Gastrocnemius medialis (tissue), 4 donors: ENCODE measurements around the gene COL4A6.

Source experiments
- CTCF ChIP-seq, 5 experiments: fragments of 450-650 bp in 3 of 5; fragments of 200-600 bp in 2 of 5; sonication (generic) in 2 of 5; IDR thresholded peaks in 4 of 5; conservative IDR thresholded peaks in 1 of 5; 1 replicate in 4 of 5; 2 replicates in 1 of 5; pipeline ENCODE4 v1.5.1; 2016 to 2019; ENCODE audit warnings: antibody characterized with exemption in 5 of 5, mild to moderate bottlenecking in 3 of 5, moderate library complexity in 3 of 5
- POLR2A ChIP-seq, 2 donors: fragments of 450-650 bp; IDR thresholded peaks; one replicate each; pipeline ENCODE4 v1.6.1; 2017; ENCODE audit warnings: antibody characterized with exemption in 2 of 2, mild to moderate bottlenecking in 2 of 2, moderate library complexity in 2 of 2

- TF ChIP-seq CTCF (IDR thresholded peaks at IDR 0.05 in 4 of 5, conservative IDR thresholded peaks at IDR 0.05 in 1 of 5) (no peak), POLR2A (IDR thresholded peaks at IDR 0.05) (no peak)
Observed at GRCh38 chrX:108484251-108484650, 46.0 kb upstream of the COL4A6 start.
